Trophoblast cell (in vitro differentiated cells and primary cell): Measurements from ENCODE around the gene COMP.

Experiments
- DNase-seq, 2 donors: peaks; one replicate each; pipeline ENCODE4 v3.0.0-alpha.2; 2016
- H2AFZ ChIP-seq: 2 replicates; pipeline ENCODE4 v1.6.1; 2013; ENCODE audit warnings: low read length, moderate library complexity, mild to moderate bottlenecking; ENCODE audit not compliant: insufficient read depth, poor library complexity
- H2AK5ac ChIP-seq: 2 replicates; pipeline ENCODE4 v1.6.1; 2013; ENCODE audit warnings: mild to moderate bottlenecking, low read length
- H2BK120ac ChIP-seq: 2 replicates; pipeline ENCODE4 v1.6.1; 2013; ENCODE audit warnings: low read length, mild to moderate bottlenecking, moderate library complexity; ENCODE audit not compliant: insufficient read depth, poor library complexity
- H2BK12ac ChIP-seq: 2 replicates; pipeline ENCODE4 v1.6.1; 2013; ENCODE audit warnings: mild to moderate bottlenecking, low read length, moderate library complexity
- H2BK5ac ChIP-seq: 2 replicates; pipeline ENCODE4 v1.6.1; 2013; ENCODE audit warnings: low read length, low read depth, moderate library complexity, mild to moderate bottlenecking; ENCODE audit not compliant: poor library complexity
- H3K14ac ChIP-seq: 2 replicates; pipeline ENCODE4 v1.6.1; 2013; ENCODE audit warnings: mild to moderate bottlenecking, low read length
- H3K18ac ChIP-seq: 2 replicates; pipeline ENCODE4 v1.6.1; 2013; ENCODE audit warnings: mild to moderate bottlenecking, low read length
- H3K23ac ChIP-seq: 2 replicates; pipeline ENCODE4 v1.6.1; 2013; ENCODE audit warnings: low read length
- H3K27ac ChIP-seq: 2 replicates; pipeline ENCODE4 v1.5.1; 2013; ENCODE audit warnings: low read depth, mild to moderate bottlenecking, inconsistent platforms, low read length, moderate library complexity
- H3K27me3 ChIP-seq: 2 replicates; pipeline ENCODE4 v1.6.1; 2013; ENCODE audit warnings: inconsistent platforms, mild to moderate bottlenecking, low read length, moderate library complexity; ENCODE audit not compliant: insufficient read depth
- H3K36me3 ChIP-seq, 2 experiments: 1 replicate in 1 of 2; 2 replicates in 1 of 2; pipeline ENCODE4 v1.6.1; 2013; ENCODE audit warnings: low read length in 2 of 2, mild to moderate bottlenecking in 2 of 2, moderate library complexity in 1 of 2; ENCODE audit not compliant: insufficient read depth in 2 of 2, control insufficient read depth in 1 of 2
- H3K4ac ChIP-seq: 2 replicates; pipeline ENCODE4 v1.6.1; 2013; ENCODE audit warnings: low read depth, mild to moderate bottlenecking, low read length, moderate library complexity
- H3K4me1 ChIP-seq, 2 experiments: 1 replicate in 1 of 2; 2 replicates in 1 of 2; pipeline ENCODE4 v1.6.1; 2013; ENCODE audit warnings: low read length in 2 of 2, mild to moderate bottlenecking in 2 of 2, moderate library complexity in 1 of 2; ENCODE audit not compliant: insufficient read depth in 2 of 2, control insufficient read depth in 1 of 2
- H3K4me2 ChIP-seq: 2 replicates; pipeline ENCODE4 v1.6.1; 2013; ENCODE audit warnings: inconsistent platforms, mild to moderate bottlenecking, low read length, moderate library complexity
- H3K4me3 ChIP-seq: 2 replicates; pipeline ENCODE4 v1.5.1; 2013; ENCODE audit warnings: mild to moderate bottlenecking, low read depth, low read length, inconsistent platforms
- H3K79me1 ChIP-seq: one replicate; pipeline ENCODE4 v1.6.1; 2013; ENCODE audit warnings: low read length
- H3K79me2 ChIP-seq: 2 replicates; pipeline ENCODE4 v1.6.1; 2013; ENCODE audit warnings: low read length, mild to moderate bottlenecking; ENCODE audit not compliant: control insufficient read depth, insufficient read depth, poor library complexity
- H3K9ac ChIP-seq: 2 replicates; pipeline ENCODE4 v1.6.1; 2013; ENCODE audit warnings: mild to moderate bottlenecking, low read length
- H3K9me3 ChIP-seq: 2 replicates; pipeline ENCODE4 v1.6.1; 2013; ENCODE audit warnings: low read depth, mild to moderate bottlenecking, control low read depth, inconsistent platforms, low read length; ENCODE audit not compliant: insufficient read depth
- H4K12ac ChIP-seq: 2 replicates; pipeline ENCODE4 v1.6.1; 2013; ENCODE audit warnings: low read depth, mild to moderate bottlenecking, low read length, moderate library complexity
- H4K8ac ChIP-seq: 2 replicates; pipeline ENCODE4 v1.6.1; 2013; ENCODE audit warnings: low read depth, mild to moderate bottlenecking, low read length, moderate library complexity
- H4K91ac ChIP-seq: one replicate; pipeline ENCODE4 v1.6.1; 2013; ENCODE audit warnings: low read depth, mild to moderate bottlenecking, low read length, moderate library complexity
- WGBS: extraction: QIAGEN DNeasy Blood & Tissue Kit; methylation state at CpG from one replicate; pipeline ENCODE4 v1.1.7; 2013; ENCODE audit warnings: missing lambda C conversion rate; ENCODE audit not compliant: insufficient read length, insufficient coverage; ENCODE audit errors: extremely low coverage; 5-methylcytosine and 5-hydroxymethylcytosine counted together

The COMP gene

DNA sequence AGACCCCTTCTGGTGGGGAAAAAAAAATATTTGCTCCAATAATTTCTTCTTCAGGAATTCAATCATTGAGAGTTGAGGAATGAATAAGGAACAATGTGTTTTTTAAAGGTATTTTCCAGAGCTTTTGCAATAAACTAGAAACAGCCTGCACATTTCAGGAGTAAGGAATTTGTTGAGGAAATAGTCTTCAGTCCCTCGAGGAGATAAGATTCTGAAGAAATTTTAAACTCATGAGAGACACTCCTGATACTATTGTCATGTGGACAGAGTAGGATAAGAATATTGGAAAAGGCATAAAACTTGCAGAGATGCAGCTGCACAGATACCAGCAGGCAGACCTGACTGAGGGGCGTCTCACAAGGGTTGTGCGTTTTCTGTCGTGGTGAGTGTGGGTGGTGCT is 36.6 kb downstream of the COMP start:
- Histone ChIP-seq H2BK120ac (no peak overlapping the region), H3K27ac (no peak overlapping the region), H3K9me3 (peaks cover 2% of the 10 kb centered on the region), H3K18ac (no peak overlapping the region), H4K8ac (no peak overlapping the region), H3K36me3 (peaks cover 0 to 3% of the 10 kb centered on the region in 2 experiments), H3K9ac (no peak overlapping the region), H4K91ac (no peak overlapping the region), H2AFZ (no peak overlapping the region), H3K14ac (no peak overlapping the region), H3K79me2 (peaks cover 2% of the 10 kb centered on the region), H4K12ac (no peak overlapping the region), H2AK5ac (no peak overlapping the region), H3K4me3 (no peak overlapping the region), H2BK12ac (no peak overlapping the region), H2BK5ac (no peak overlapping the region), H3K4ac (no peak overlapping the region), H3K79me1 (peaks cover 4% of the 10 kb centered on the region), H3K23ac (no peak overlapping the region), H3K27me3 (no peaks in the 10 kb centered on the region), H3K4me2 (no peak overlapping the region), H3K4me1 (peaks cover 10 to 12% of the 10 kb centered on the region in 2 experiments)
- peak; percentile 19 to 84 for DNase-seq
- no CpG with 5 or more reads among the region's 4 CpGs for WGBS

DNA sequence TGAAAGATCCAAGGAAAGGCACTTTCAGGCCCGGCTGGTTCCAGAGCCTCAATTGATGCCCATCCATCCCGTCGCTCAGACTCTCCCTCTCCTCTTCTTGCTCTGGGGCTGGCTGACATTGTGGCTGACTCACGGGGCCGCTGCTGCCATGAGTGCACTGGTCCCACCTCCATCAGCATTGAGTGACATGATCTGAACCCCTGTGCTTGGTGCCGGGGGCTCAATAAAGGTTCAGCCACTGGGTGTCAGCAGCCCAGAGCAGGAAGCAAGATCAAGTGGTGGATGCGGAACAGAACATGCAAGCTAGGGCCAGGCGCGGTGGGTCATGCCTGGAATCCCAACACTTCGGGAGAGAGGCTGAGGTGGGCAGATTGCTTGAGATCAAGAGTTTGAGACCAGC is 39.5 kb downstream of the COMP start:
- no peak overlapping the region for H3K23ac ChIP-seq
- H3K4me2 ChIP-seq, result no peak overlapping the region
- DNase-seq, result no peak
- no peaks in the 10 kb centered on the region for H3K79me2 ChIP-seq
- H3K79me1 ChIP-seq, result peaks cover 1% of the 10 kb centered on the region
- H3K4ac ChIP-seq, result no peak overlapping the region
- no peak overlapping the region for H2BK120ac ChIP-seq
- no peak overlapping the region for H2AFZ ChIP-seq
- no peak overlapping the region for H4K91ac ChIP-seq
- H3K4me1 ChIP-seq, result peaks cover 5 to 7% of the 10 kb centered on the region in 2 experiments
- no peaks in the 10 kb centered on the region for H3K27me3 ChIP-seq
- H3K27ac ChIP-seq, result no peak overlapping the region
- H3K18ac ChIP-seq, result no peak overlapping the region
- H3K14ac ChIP-seq, result no peak overlapping the region
- no peak overlapping the region for H4K8ac ChIP-seq
- peaks cover 2% of the 10 kb centered on the region for H3K9me3 ChIP-seq
- H3K4me3 ChIP-seq, result no peak overlapping the region
- no peak overlapping the region for H2BK5ac ChIP-seq
- H2AK5ac ChIP-seq, result no peak overlapping the region
- peaks cover 0 to 3% of the 10 kb centered on the region in 2 experiments for H3K36me3 ChIP-seq
- H4K12ac ChIP-seq, result no peak overlapping the region
- no peak overlapping the region for H3K9ac ChIP-seq
- H2BK12ac ChIP-seq, result no peak overlapping the region
- no CpG with 5 or more reads among the region's 10 CpGs for WGBS

DNA sequence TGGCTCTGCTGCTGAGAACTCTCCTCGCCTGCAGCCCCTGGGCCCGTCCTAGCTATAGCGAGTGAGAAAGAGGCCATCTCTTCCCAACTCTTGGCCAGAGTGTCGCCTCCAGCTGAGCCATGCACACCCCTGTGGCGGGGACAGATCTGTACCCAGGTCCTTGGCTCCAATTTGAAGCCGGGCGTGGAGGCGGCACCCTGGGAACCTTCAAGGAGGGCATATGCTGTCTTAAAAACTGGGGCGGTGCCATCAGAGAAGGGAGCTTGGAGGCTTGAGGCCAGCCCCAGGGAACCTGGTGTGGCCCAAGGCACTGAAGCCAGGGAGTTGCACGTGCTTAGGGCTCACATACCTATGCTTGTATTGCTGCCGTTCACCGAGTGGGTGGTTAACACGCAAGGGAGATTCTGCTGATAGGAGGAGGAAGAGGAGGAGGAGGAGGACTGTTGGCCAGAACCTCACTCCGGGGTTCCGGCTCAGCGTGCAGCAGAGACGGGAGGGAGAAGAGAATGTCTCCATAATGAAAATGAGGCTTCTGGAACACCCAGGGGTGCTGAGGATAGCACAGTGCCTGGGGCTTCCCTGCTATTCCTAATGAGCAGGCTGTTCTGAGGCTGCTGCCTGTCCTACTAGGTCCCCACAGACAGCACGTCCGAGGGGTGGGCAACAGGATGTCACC is 40.7 kb downstream of the COMP start:
- H2AFZ ChIP-seq, result no peak overlapping the region
- peaks cover 2% of the 10 kb centered on the region for H3K9me3 ChIP-seq
- no peak overlapping the region for H2BK5ac ChIP-seq
- H3K4ac ChIP-seq, result no peak overlapping the region
- H3K27me3 ChIP-seq, result no peaks in the 10 kb centered on the region
- no peak overlapping the region for H2BK12ac ChIP-seq
- no peak overlapping the region for H3K4me3 ChIP-seq
- H3K79me2 ChIP-seq, result no peaks in the 10 kb centered on the region
- H3K36me3 ChIP-seq, result peaks cover 0 to 3% of the 10 kb centered on the region in 2 experiments
- H4K8ac ChIP-seq, result no peak overlapping the region
- WGBS, result no CpG with 5 or more reads among the region's 19 CpGs
- no peak overlapping the region for H3K4me2 ChIP-seq
- no peak overlapping the region for H3K14ac ChIP-seq
- H3K27ac ChIP-seq, result no peak overlapping the region
- H3K9ac ChIP-seq, result no peak overlapping the region
- no peak overlapping the region for H4K91ac ChIP-seq
- H3K4me1 ChIP-seq, result peaks cover 7 to 8% of the 10 kb centered on the region in 2 experiments
- DNase-seq, result no peak
- H2BK120ac ChIP-seq, result no peak overlapping the region
- peaks cover 3% of the 10 kb centered on the region for H3K79me1 ChIP-seq
- no peak overlapping the region for H4K12ac ChIP-seq
- H3K18ac ChIP-seq, result no peak overlapping the region
- no peak overlapping the region for H2AK5ac ChIP-seq
- H3K23ac ChIP-seq, result no peak overlapping the region

DNA sequence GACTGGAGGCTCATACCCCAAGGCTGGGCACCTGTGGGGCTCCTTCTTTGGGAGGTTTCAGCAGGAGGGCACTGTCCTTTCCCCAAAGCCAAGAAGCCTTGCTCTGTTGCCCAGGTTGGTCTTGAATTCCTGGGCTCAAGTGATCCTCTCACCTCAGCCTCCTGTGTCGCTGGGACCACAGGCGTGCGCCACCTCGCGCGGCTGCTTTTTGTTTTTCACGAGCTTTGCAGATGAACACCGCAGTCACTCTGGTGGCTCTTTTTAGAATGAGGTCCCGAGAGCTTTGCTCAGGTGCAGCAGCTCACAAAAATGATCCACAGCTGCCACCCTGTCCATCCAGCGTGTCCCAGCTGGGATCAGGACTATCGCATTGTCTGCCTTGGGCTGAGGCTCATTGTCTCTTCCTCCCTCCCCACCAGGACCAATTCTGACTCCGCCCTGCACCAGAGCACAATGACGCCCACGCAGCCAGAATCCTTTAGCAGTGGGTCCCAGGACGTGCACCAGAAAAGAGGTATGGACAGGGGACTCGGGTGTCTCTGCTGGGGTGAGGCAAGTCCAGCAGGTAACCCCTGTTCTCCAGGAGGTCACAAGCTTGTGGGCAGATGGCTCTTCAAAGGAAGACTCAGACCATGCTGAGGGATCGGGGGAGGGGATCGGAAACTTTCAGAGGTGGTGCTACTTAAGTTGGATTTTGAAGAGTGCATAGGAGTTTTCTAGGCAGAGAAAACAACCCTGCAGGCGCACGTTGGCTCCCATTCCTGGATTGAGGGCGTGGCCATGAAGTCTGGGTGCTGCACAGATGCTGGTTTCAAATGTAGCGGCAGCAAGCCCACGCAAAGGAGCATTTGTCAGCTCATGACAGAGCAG is 41.5 kb downstream of the COMP start:
- no peak overlapping the region for H4K8ac ChIP-seq
- no peak overlapping the region for H3K14ac ChIP-seq
- H3K9me3 ChIP-seq, result peaks cover 2% of the 10 kb centered on the region
- H2BK120ac ChIP-seq, result no peak overlapping the region
- no peak overlapping the region for H2BK5ac ChIP-seq
- H3K4me1 ChIP-seq, result peaks cover 7 to 8% of the 10 kb centered on the region in 2 experiments
- DNase-seq, result no peak
- no peak overlapping the region for H2AK5ac ChIP-seq
- H2AFZ ChIP-seq, result no peak overlapping the region
- H3K79me1 ChIP-seq, result peaks cover 3% of the 10 kb centered on the region
- no peak overlapping the region for H3K23ac ChIP-seq
- H4K91ac ChIP-seq, result no peak overlapping the region
- no peaks in the 10 kb centered on the region for H3K79me2 ChIP-seq
- no peak overlapping the region for H2BK12ac ChIP-seq
- WGBS, result no CpG with 5 or more reads among the region's 23 CpGs
- peaks cover 0 to 3% of the 10 kb centered on the region in 2 experiments for H3K36me3 ChIP-seq
- H3K4me3 ChIP-seq, result no peak overlapping the region
- H3K18ac ChIP-seq, result no peak overlapping the region
- no peak overlapping the region for H4K12ac ChIP-seq
- H3K27me3 ChIP-seq, result no peaks in the 10 kb centered on the region
- H3K27ac ChIP-seq, result no peak overlapping the region
- no peak overlapping the region for H3K4ac ChIP-seq
- no peak overlapping the region for H3K4me2 ChIP-seq
- no peak overlapping the region for H3K9ac ChIP-seq
